K562 (cell line): ENCODE measurements around the gene LIN28B. TPM values are rescaled to one million over a fixed set of nuclear protein-coding genes. Genes with fewer than 3 reads are reported as not detected.
A peak's percentile ranks its signal among the peaks of the same experiment; 100 is the strongest.

Experiments used
- AFF1 ChIP-seq, 2 experiments: fragments of 450-650 bp; IDR thresholded peaks; 2 replicates each; pipeline ENCODE4 v1.6.1; 2018; ENCODE audit warnings: mild to moderate bottlenecking in 2 of 2, low read depth in 1 of 2; ENCODE audit not compliant: partially characterized antibody in 2 of 2
- ARNT ChIP-seq, 2 experiments: fragments of 450-650 bp; IDR thresholded peaks; 2 replicates each; pipeline ENCODE4 v1.6.1; 2016; ENCODE audit warnings: mild to moderate bottlenecking in 1 of 2
- CREB5 ChIP-seq: fragments of 250-450 bp; sonication (Bioruptor Pico); IDR thresholded peaks from 2 replicates; pipeline ENCODE4 v1.5.0; 2020; ENCODE audit warnings: mild to moderate bottlenecking
- DNMT1 ChIP-seq: fragments of 450-650 bp; IDR thresholded peaks from 2 replicates; pipeline ENCODE4 v1.6.1; 2016; ENCODE audit warnings: antibody characterized with exemption, mild to moderate bottlenecking
- ESRRA ChIP-seq: fragments of 450-650 bp; IDR thresholded peaks from 2 replicates; pipeline ENCODE4 v1.6.1; 2014; ENCODE audit warnings: low read depth, mild to moderate bottlenecking, moderate library complexity, borderline replicate concordance
- FOXJ2 ChIP-seq: fragments of 200-800 bp; sonication (Bioruptor generic); IDR thresholded peaks from 2 replicates; pipeline ENCODE4 v1.6.1; 2016; ENCODE audit warnings: missing genetic modification characterization, missing compliant biosample characterization
- GATAD2A ChIP-seq: fragments of 450-650 bp; IDR thresholded peaks from 2 replicates; pipeline ENCODE4 v1.6.1; 2017
- HDAC3 ChIP-seq: fragments of 450-650 bp; IDR thresholded peaks from 2 replicates; pipeline ENCODE4 v1.6.1; 2018; ENCODE audit warnings: borderline replicate concordance, mild to moderate bottlenecking, moderate library complexity; ENCODE audit not compliant: partially characterized antibody
- KDM2B ChIP-seq: fragments of 250-450 bp; sonication (Bioruptor Pico); IDR thresholded peaks from 2 replicates; pipeline ENCODE4 v1.8.0; 2021; ENCODE audit warnings: mild to moderate bottlenecking, moderate library complexity
- MAFK ChIP-seq: IDR thresholded peaks from 2 replicates; pipeline ENCODE4 v1.6.1; 2011; ENCODE audit warnings: low read length, improper control_type of control experiment
- MAZ ChIP-seq, 2 experiments: fragments of 450-650 bp in 1 of 2; sonication (generic) in 1 of 2; formaldehyde crosslinking; IDR thresholded peaks in 1 of 2; conservative IDR thresholded peaks in 1 of 2; 2 replicates each; pipeline versions ENCODE4 v1.4.0 to v1.5.0; 2020; ENCODE audit warnings: mild to moderate bottlenecking in 1 of 2, missing genetic modification reagents in 1 of 2
- MED1 ChIP-seq: sonication (generic); formaldehyde crosslinking; IDR thresholded peaks from 2 replicates; pipeline ENCODE4 v1.8.1; 2023; ENCODE audit warnings: missing genetic modification reagents, borderline replicate concordance
- MTA2 ChIP-seq: fragments of 450-650 bp; IDR thresholded peaks from 2 replicates; pipeline ENCODE4 v1.6.1; 2016; ENCODE audit warnings: low read depth
- PHB2 ChIP-seq: fragments of 450-650 bp; IDR thresholded peaks from 2 replicates; pipeline ENCODE4 v1.6.1; 2017; ENCODE audit warnings: low read depth
- PPARD ChIP-seq: fragments of 250-450 bp; sonication (Bioruptor Pico); IDR thresholded peaks from 2 replicates; pipeline ENCODE4 v1.8.0; 2022; ENCODE audit warnings: inconsistent platforms, mild to moderate bottlenecking, moderate library complexity
- TAF1 ChIP-seq: IDR thresholded peaks from 2 replicates; pipeline ENCODE4 v1.6.1; 2011; ENCODE audit warnings: mild to moderate bottlenecking, low read length, moderate library complexity; ENCODE audit not compliant: insufficient read depth, control insufficient read depth, severe bottlenecking; ENCODE audit errors: extremely low read depth
- TAF9B ChIP-seq: fragments of 450-650 bp; IDR thresholded peaks from 2 replicates; pipeline ENCODE4 v1.6.1; 2018; ENCODE audit warnings: mild to moderate bottlenecking; ENCODE audit not compliant: partially characterized antibody
- TCF15 ChIP-seq: fragments of 250-450 bp; sonication (Bioruptor Pico); IDR thresholded peaks from 2 replicates; pipeline ENCODE4 v1.8.0; 2022; ENCODE audit warnings: moderate library complexity, mild to moderate bottlenecking, inconsistent platforms
- TEAD4 ChIP-seq, 2 experiments: sonication (generic) in 1 of 2; formaldehyde crosslinking in 1 of 2; IDR thresholded peaks; 2 replicates each; pipeline versions ENCODE4 v1.6.1 to v1.8.0; 2012 to 2022; ENCODE audit warnings: borderline replicate concordance in 1 of 2, inconsistent platforms in 1 of 2, low read length in 1 of 2, mild to moderate bottlenecking in 1 of 2, missing genetic modification reagents in 1 of 2
- WHSC1 ChIP-seq: IDR thresholded peaks from one replicate; pipeline ENCODE4 v1.6.1; 2012; ENCODE audit warnings: low read length, control low read depth, inconsistent platforms
- ZNF263 ChIP-seq: sonication (generic); formaldehyde crosslinking; IDR thresholded peaks from 2 replicates; pipeline ENCODE4 v1.8.0; 2022; ENCODE audit warnings: mild to moderate bottlenecking, missing genetic modification reagents, borderline replicate concordance
- ZNF780A ChIP-seq: fragments of 250-450 bp; sonication (Bioruptor Pico); IDR thresholded peaks from 2 replicates; pipeline ENCODE4 v1.5.0; 2021; ENCODE audit warnings: mild to moderate bottlenecking
- polyA plus RNA-seq, 8 experiments: library from polyadenylated mRNA; depleted of rRNA in 4 of 8; stranded (reverse) in 5 of 8; unstranded in 3 of 8; fragments of >200 nt; fragmentation: Nextera tagmentation in 2 of 8; fragmentation: Illumina TruSeq in 1 of 8; extraction: Ambion mirVana in 2 of 8; extraction: Trizol in 1 of 8; gene quantifications; 2 replicates each; pipeline versions ENCODE4 v1.2.1 to v1.2.3, GENCODE V29; 2011 to 2014; ENCODE audit warnings: inconsistent platforms in 1 of 8, missing spikeins in 1 of 8
- total RNA-seq, 7 experiments: library from RNA; depleted of rRNA in 6 of 7; stranded (reverse); fragments of >200 nt in 6 of 7; fragmentation: Illumina TruSeq in 2 of 7; extraction: Trizol in 2 of 7; gene quantifications; 2 replicates each; pipeline versions ENCODE4 v1.2.1 to v1.2.3, GENCODE V29; 2011 to 2021; ENCODE audit warnings: low replicate concordance in 1 of 7

LIN28B gene
- total and polyA plus RNA-seq, 9 of the 15 experiments (the other 6 are each of a cell fraction or from before 2014, with no cell fraction given) = 20.9 to 77.3 (median 42.1) TPM

GRCh38 chr6:104957301-104958177, 632 bp downstream of the LIN28B start (continued):
- TF ChIP-seq CREB5 = no peak
- TF ChIP-seq ARNT (IDR thresholded peaks at IDR 0.05) = no peak; a peak in 2 of 4 replicates
- peak; percentile 63 for TF ChIP-seq TAF9B
- TF ChIP-seq GATAD2A = peak; percentile 16; the same call in 1 of the 2 replicates
- no peak for TF ChIP-seq TCF15 (CRISPR knock-in tag)
- no peak for TF ChIP-seq ESRRA
- TF ChIP-seq KDM2B (CRISPR knock-in tag) = no peak
- no peak for TF ChIP-seq DNMT1
- TF ChIP-seq WHSC1 = no peak
- no peak for TF ChIP-seq PPARD (CRISPR knock-in tag)
- TF ChIP-seq AFF1 (IDR thresholded peaks at IDR 0.05; ENCODE audit: low read depth in 1 of 2, partially characterized antibody in 2 of 2) = peak in 1 of 2 experiments; percentile 32
- TF ChIP-seq MED1 (CRISPR knock-in tag) = no peak
- peak; percentile 65 for TF ChIP-seq FOXJ2 (tag)
- TF ChIP-seq ZNF263 (CRISPR knock-in tag) = no peak
- TF ChIP-seq PHB2 = 0 out of 2 replicates have a peak, but pooled peaks have one; percentile 7
- TF ChIP-seq TAF1 = peak; percentile 73
- TF ChIP-seq ZNF780A (CRISPR knock-in tag) = no peak
- TF ChIP-seq TEAD4 (IDR thresholded peaks at IDR 0.05; ENCODE audit: low read length) = peak; percentile 51
- TF ChIP-seq TEAD4 (CRISPR knock-in tag; IDR thresholded peaks at IDR 0.05; ENCODE audit: borderline replicate concordance) = no peak
- peak; percentile 15 for TF ChIP-seq HDAC3
- no peak for TF ChIP-seq MAFK
- TF ChIP-seq MTA2 = 0 out of 2 replicates have a peak, but pooled peaks have one; percentile 5
- 0 out of 4 replicates have a peak, but pooled peaks of 1 of the 2 experiments have one; percentile 24 for TF ChIP-seq MAZ (CRISPR knock-in tag; conservative IDR thresholded peaks at IDR 0.05 in 1 of 2, IDR thresholded peaks at IDR 0.05 in 1 of 2)
